NCI-H460 (cell line): ENCODE data around the gene PTPRO. TPM values are rescaled to one million over a fixed set of nuclear protein-coding genes. Genes with fewer than 3 reads are reported as not detected.

Experiments
- DNase-seq: peaks from one replicate; pipeline ENCODE4 v3.0.0-alpha.2; 2016; ENCODE audit warnings: low read depth; ENCODE audit errors: extremely low read depth
- total RNA-seq: library from RNA; depleted of rRNA; stranded (reverse); fragments of >200 nt; shearing (Covaris generic); gene quantifications from 2 replicates; pipeline ENCODE4 v1.2.3, GENCODE V29; 2014

PTPRO gene
- total RNA-seq, 1 experiment from 2014 or later: not detected

DNA sequence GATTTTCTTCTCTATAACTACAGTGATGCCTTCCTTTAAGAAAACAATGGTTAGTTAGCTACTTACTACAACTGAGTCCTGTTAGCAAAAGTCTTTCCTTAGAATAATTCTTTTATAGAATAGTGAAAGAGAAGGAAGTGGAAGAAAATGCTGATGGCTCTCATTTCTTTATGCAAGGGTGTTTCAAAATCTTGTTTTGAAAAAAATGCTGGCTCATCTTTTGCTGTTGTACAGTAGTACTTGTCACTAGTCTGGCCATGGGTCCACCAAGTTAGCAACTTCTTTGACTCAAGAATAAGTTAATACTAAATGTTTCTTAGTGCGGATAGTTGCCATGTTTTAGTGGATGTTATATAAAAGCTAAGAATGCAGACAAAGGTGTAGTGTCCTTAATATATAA, 225.4 kb downstream of the PTPRO start:
- no peak for DNase-seq

- DNase-seq: no peak
Observed at GRCh38 chr12:15550793-15551192, 228.5 kb downstream of the PTPRO start.

GRCh38 chr12:15555446-15555845, 233.1 kb downstream of the PTPRO start:
- no peak for DNase-seq

DNA sequence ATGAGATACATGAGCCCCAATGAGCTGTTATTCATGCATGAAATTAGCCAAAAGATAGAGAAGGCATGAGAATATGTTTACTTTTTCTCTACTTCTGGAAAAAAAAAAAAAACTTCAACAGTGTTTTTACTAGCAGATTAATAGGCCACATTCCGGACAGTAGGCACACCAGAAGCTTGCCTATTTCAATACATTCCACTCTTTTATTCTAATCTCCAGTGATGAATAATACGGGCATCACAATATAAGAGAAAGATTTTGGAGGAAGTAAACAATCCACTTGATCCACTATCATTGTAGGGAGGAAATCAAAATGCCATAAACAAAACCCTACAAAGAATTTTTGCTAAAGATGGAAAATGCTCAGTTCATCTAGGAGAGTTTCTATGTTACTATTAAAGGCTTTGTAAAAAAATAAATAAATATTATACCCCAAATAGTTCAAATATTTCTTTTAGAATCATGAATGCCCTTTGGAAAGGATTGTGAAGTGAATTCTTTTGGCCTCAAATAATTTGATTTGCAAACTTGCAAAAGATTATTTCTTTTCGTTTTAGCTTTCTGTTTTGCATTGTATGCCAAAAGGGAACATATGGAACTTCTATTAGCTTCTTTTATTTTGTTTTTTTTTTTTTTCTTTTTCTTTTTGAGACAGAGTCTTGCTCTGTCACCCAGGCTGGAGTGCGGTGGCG, 234.2 kb downstream of the PTPRO start:
- no peak for DNase-seq

DNA sequence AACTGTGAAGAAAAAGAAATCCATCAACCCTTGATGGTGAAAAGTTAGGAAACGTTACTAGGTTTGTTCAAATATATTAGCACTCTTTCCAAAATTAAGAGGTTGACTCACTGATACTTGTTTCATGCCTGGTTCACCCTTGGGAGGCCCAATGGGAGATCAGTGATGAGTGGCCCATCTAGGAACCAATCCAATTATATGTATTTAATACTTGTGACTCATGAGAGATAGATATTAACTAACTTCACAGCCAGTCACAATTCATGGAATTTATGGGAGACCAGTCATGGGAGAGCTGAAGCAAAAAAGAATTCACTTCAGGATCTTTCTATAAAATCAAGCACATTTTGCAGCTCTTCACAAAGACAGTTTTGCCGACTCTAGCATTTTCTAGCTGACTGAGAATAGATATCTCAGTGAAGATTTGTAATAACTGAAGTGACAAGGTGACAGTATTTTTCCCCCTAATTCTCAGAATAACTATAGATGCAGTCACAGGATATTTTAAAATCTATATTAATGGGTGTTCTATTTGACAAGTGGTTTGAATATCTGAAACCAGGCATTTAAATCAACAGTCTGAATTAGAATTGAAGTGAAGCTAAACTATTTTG, 236.7 kb downstream of the PTPRO start:
- DNase-seq: no peak

DNA sequence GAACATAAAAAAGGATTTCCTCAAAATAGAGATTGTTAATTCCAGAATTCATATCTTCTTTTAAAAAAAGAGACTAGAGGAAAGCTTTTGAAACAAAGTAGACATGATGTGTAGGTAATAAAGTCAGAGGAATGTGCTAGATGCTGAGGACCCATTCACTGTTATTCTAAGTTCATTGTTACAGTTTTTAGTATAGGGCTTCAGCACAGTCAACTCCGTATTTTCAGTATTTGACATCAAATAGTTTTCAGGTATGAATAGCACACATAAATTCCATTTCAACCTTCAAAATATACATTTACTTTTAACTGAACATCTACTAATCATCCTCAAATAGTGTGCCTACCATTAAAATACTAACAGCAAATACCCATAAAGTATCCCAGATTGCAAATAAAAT, 239.1 kb downstream of the PTPRO start:
- no peak for DNase-seq

- DNase-seq: no peak
Observed at GRCh38 chr12:15562263-15562662, 240.0 kb downstream of the PTPRO start.

GRCh38 chr12:15563663-15564062, 241.4 kb downstream of the PTPRO start:
- DNase-seq: no peak

DNA sequence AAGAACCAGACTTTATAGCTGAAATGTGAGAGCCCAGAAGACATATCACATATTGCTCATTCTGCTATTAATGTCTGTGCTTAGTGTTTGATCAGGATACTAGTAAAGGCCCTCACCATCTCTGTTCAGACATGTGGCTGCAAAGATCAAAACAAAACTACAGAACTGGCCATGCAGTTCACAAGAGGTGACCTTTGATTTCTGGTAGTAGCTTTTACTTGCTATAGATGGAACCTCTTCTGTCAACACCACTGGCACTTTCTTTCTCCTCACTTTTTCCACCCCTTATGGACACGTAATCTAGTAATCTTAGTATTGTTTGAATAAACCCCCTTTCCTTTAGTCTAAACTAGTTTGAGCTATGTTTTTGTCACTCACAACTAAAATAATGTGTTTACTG, 252.0 kb downstream of the PTPRO start:
- no peak for DNase-seq

GRCh38 chr12:15575671-15576541, 253.6 kb downstream of the PTPRO start:
- no peak for DNase-seq

- no peak for DNase-seq
Observed at GRCh38 chr12:15580431-15580830, 258.1 kb downstream of the PTPRO start.

DNA sequence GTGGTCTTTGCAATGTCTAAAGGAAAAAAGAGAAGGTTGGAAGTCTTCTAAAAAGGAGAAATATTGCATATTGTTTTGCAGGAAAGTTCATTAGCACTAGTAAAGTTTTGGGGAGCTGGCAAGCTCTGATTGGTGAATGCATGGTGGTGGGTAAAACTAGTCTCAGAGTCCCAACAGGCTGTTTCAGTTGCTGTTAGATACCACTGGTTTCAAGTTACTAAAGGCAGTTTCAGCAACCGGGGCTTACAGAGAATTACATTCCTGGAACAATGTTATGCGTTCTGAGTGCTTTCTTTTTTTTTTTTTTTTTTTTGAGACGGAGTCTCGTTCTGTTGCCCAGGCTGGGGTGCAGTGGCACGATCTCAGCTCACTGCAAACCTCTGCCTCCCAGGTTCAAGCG, 258.7 kb downstream of the PTPRO start:
- DNase-seq: no peak

DNA sequence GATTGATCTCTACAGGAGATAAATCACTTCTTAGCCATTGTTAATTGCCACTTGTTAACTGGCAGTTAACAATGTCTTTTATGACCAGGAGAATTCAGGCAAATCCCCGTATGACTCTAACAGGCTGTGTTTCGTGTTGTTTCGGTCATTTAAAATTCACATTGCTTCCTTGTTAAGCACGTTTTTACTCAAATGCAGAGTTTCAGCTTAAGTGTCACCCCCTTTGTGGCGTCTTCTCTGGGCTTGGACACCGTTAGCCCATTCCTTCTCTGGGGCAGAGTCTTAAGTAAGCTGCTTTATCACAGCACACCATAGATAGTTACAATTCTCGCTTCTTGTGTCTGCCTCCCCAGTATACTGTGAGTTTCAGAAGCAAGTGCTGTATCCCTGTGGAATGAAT, 261.5 kb downstream of the PTPRO start:
- DNase-seq: no peak

DNA sequence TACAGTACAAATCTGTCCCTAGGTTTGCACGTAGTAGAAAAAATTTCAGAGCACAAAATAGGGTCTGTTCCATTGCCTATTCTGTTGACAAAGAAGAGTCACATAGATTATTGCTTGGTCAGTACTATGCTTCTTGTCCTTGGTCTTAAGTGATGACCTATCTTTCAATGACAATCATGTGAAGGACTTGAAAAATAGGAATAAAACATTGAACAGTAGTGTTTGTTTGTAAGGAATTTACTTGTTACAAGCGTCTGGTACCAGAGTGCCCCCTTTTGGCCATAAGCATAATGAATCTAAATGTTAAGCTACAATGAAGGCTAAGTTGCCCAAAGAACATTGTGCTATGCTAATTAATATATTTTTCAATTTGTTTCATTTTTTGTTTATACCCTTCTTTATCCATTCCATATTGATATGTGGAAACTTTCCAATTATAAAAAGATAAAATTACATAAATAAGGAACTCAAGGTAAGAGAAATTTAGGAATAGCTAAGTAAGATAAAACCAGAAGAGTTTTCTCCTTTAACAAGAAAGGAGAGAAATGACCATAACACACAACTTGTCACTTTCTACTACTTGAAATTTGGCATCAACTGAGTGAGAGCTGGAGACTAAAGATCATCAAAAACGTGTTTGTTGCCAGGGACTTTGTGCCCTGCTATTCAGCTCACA, 262.2 kb downstream of the PTPRO start:
- peak; percentile 22 for DNase-seq

DNA sequence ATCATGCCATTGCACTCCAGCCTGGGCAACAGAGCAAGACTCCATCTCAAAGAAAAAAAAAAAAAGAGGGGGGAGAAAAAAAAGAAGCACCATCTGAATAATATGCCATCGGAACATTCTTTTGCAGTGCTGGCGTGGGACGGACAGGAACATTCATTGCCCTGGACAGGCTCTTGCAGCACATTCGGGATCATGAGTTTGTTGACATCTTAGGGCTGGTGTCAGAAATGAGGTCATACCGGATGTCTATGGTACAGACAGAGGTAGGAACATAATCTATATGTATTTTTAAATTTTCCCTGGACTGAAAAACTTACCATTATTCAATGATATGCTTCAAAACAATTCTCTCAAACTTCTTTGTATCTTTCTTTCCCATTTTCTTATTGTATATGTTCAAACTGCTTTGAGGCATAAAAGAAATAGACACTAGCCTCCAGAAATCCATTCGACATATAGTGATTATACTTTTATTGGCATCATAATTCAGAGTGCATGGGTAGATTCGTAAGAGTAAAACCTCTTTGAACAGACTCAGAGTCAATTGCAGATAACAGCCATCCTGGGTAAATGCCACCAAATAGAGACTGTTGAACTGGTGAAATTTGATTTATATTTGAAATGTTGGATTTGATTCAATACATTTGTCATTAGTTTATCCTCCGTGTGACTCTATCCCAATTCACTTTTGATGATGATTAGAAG, 267.2 kb downstream of the PTPRO start:
- no peak for DNase-seq

GRCh38 chr12:15590180-15590826, 268.0 kb downstream of the PTPRO start:
- peak; percentile 66 for DNase-seq

GRCh38 chr12:15591811-15592210, 269.5 kb downstream of the PTPRO start:
- no peak for DNase-seq

DNA sequence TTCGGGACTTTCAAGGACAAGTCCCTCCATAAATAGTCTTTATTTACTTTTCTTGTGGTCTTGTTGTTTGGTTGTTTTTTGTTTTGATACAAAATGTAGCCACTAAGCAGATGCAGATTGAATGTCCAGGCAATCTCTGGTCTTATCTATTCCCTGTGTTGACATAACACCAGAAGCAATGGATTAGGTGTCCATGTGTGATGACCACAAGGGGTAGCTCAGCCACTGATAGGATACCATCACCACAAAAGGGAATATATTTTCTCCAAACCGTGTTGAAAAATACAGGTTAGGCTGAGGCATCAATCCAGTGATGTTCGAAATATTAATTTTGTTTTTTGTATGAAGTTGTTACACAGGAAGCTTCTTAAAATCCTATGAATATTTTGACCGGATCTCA, 270.6 kb downstream of the PTPRO start:
- DNase-seq: no peak

DNA sequence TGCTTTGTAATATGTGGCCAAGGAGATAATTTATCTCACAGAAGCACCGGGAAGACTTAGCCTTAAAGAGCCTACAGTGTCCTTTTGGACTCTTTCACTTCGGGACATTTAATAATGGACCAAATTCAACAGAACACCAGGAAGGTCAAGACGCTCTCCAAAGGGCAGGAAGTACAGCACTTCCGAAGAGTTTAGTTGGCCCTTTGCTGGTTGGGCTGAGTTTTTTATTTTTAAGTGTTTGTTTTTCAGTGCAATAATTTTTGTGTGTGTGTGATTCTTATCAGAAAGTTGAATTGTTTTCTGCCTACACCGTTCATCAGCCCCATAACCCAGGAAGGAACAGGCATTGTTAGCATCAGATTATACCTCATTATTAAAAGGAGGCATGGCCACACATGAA, 273.9 kb downstream of the PTPRO start:
- no peak for DNase-seq
